GM21447 (cell line): ENCODE data around the gene PMEPA1.
A peak's percentile ranks its signal among the peaks of the same experiment; 100 is the strongest.

ENCODE experiments used
- ATAC-seq: cut with Tn5 transposase; IDR thresholded peaks from one replicate; pipeline ENCODE4 v1.9.1; 2021; ENCODE audit not compliant: unreplicated experiment

The PMEPA1 gene

DNA sequence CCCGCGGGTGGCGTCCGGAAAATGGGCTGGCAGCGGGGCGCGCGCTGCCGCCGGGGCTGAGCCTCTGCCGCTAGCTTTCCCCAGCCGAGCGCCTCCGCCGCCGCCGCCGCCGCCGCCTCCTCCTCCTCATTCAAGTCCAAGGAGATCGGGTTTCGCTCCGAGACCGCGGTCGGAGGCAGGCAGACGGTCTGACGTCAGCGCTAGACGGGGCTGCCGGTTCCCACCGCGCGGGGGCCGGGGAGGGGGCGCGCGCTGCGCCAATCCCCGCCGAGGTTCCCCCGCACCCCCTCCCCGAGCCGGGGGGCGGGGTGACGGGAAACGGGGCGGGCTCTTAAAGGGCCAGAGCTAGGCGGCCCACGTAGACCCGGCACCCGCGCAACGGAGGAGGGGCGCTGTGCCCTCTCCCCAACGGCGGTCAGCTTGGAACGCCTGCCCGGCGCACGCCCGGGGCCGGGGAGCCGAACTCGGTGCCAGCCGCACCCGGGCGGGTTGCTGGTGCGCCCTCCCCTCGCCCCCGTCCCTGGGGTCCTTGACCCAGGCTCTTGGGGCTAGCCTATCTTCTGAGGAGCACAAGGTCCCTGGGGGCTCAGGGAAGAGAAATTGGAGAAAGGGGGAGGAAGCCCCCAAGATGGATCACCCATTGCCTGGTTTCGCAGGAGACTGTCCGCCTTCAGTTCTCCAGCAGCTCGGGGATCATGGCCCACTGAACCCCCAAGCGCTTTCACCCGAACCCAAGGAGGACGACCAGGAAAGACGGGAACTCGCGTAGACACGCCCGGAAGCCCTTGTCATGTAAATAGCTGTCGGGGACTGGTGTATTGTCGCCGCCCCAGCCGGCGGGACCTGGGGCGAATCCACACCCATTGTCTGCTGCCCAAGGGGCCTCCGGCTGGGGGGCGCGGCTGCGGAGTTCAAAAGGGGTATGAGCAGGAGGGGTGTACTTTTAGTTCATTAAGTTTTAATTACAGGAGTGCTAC is at the start of gene PMEPA1:
TSS of gene PMEPA1 (minus strand) at position 193 of the 977 bp plus-strand sequence. CDS start 433 bp downstream, outside the sequence.
- peak; percentile 66 for ATAC-seq

DNA sequence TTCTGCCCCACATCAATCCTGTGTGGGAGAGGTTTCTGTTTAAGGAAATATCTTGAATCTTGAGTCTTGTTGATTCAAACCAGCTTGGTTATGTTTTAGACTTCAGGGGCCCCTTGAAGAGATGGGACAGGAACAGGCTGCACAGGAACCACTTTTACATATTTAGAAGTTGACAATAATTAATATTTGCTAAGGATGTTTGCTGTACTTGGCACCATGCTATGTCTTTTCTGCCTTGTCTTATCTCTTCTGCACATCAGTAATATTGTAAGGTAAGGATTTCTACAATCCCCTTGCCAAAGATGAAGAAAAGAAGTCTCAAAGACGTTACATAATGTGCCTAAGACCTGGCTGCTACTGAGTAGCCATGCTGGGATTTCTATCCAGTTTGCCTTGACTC is 48.0 kb upstream of the PMEPA1 start:
- ATAC-seq = no peak

DNA sequence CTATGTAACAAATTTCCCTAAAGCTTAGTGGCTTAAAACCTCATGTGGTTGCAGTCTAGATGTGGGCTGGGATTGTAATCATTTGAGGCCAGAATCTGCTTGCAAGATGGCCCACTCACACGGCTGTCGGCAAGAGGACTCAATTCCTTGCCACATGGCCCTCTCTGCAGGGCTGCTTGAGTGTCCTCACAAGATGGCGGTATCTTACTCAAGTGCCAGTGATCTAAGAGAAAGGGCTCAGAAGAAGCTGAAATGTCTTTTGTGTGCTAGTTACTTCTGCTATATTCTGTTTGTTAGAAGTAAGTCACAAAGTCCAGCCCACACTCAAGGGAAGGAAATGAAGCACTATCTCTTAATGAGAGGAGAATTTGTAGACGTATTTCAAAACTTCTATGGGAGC is 47.1 kb upstream of the PMEPA1 start:
- no peak for ATAC-seq

GRCh38 chr20:57756213-57756612 is 46.4 kb upstream of the PMEPA1 start:
- no peak for ATAC-seq

- no peak for ATAC-seq
These were observed 45.8 kb upstream of the PMEPA1 start for GRCh38 chr20:57755609-57756008.

DNA sequence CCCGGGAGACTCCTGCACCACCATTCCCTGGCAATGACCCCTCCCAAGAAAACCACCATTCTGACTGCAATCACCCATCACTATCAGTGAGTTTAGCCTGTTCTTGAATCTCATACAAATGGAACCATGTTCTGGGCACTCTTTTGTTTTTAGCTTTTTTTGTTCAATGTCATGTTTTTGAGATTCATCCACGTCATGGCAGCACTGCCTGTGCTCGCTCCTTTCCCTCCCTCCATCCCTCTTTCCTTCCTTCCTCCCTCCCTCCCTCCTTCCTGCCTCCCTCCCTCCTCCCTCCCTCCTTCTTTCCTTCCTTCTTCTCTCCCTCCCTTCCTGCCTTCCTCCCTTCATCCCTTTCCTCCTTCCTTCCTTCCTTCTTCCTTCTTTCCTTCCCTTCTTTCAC is 44.4 kb upstream of the PMEPA1 start:
- no peak for ATAC-seq

- ATAC-seq = no peak
These were observed 43.7 kb upstream of the PMEPA1 start for GRCh38 chr20:57753332-57754164.

- no peak for ATAC-seq
These were observed 41.6 kb upstream of the PMEPA1 start for GRCh38 chr20:57751411-57751810.

DNA sequence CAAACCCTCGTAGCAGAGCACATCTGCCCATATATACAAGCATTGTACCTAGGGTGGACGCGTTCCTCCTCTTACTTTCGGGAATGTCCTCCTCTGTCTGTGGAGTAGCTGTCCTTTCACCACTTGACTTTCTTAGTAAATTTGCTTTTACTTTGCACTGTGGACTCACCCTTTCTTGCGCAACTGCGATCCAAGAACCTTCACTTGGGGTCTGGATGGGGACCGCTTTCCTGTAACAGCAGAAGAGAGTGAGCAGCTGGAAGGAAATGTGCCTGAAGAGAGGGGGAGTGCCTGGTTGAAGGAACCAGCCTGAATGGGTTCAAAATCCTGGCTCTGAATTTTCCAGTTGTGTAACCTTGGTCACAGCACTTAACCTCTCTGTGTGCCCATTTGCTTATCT is 40.1 kb upstream of the PMEPA1 start:
- no peak for ATAC-seq

DNA sequence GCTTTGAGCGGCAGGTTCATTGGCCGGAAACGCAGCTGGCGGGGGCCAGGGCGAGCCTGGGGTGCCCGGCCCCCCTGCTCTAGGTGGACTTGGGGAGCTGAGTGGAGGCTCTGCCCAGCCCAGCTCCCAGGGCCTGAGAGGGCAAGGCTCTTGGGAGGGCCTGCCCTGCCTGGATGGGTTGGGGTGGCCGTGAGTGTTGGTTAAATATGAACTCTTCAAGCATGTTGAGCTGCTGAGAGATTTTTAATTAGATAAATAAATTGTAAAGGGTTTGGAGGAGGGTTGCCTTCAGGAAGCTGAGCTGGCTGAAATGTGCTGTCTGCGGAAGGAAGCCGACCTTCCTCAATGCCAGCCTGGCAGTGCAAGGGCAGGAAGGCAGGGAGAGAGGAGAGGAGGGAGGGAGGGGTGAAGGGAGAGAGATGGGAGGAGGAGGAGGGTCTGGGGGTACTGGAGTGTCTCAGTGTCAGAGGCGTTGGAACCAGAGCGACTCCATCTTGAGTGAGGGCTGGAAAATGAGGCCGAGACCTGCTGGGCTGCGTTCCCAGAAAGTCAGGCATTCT is 39.4 kb upstream of the PMEPA1 start:
- no peak for ATAC-seq

- no peak for ATAC-seq
These were observed 38.9 kb upstream of the PMEPA1 start for GRCh38 chr20:57748601-57749130.

GRCh38 chr20:57747861-57748481 is 38.2 kb upstream of the PMEPA1 start:
- ATAC-seq = no peak

DNA sequence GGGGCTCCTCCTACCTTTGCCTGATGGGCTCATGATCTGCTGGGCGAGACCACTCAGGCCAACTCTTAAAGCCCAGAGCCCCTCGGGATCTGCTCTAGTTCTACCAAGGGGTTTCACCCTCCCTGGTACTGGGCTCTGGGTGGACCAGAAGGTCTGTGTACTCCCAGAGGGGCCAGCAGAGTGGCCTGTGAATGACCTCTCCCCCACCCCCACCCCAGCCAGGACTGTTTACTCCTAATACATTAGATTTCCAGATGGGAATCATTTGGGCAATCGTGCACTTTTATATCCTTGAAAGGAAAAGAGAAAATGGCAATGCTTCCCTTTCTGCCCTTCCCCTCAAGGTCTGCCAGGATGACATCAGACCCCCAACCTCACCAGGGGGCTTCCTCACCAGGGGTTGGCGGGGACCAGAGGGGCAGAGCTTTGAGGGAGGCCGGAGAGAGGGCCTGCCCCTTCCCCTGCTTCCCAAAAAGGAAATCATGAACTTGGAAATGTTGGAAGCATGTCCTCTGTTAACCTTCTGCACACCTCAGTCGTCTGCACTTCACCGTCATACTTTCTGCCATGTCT is 37.1 kb upstream of the PMEPA1 start:
- no peak for ATAC-seq

DNA sequence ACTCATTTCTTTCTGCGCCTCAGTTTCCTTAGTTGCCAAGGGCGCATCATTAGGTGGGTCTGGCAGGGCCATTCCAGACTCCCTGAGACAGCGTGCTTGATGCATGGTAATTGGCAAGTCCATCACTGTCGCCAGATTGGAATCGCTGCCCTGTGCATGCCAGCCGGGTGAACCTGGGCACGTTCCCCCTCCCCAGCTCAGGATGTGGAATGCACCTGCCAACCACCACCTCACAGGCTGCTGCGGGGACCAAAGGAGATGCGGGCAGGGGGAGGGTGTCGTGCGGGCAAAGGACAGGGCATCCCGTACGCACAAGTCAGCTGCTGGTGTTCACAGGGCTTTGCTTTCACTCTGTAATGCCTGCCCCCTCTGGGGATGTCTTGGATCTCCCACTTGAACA is 36.4 kb upstream of the PMEPA1 start:
- ATAC-seq = no peak

- no peak for ATAC-seq
These were observed 34.4 kb upstream of the PMEPA1 start for GRCh38 chr20:57744206-57744605.

- ATAC-seq = no peak
These were observed 33.8 kb upstream of the PMEPA1 start for GRCh38 chr20:57743450-57744095.

GRCh38 chr20:57742507-57743181 is 32.8 kb upstream of the PMEPA1 start:
- ATAC-seq = no peak

DNA sequence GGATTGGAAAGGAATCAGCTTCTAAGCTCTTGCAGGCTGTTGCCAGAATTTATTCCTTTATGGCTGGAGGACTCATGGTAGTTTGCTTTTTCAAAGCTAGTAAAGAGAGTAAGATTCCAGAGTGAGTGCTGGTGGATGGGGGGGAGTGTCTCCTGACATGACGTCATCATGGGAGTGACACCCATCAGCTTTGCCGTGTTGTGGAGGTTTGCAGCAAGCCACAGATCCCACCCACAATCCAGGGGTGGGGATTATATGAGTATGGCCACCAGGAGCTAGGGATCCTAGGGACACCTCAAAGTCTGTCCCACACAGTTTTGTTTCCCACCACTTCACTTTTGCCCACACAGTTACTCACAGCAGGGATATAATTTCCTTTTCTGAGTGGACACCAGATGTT is 28.7 kb upstream of the PMEPA1 start:
- ATAC-seq = no peak

DNA sequence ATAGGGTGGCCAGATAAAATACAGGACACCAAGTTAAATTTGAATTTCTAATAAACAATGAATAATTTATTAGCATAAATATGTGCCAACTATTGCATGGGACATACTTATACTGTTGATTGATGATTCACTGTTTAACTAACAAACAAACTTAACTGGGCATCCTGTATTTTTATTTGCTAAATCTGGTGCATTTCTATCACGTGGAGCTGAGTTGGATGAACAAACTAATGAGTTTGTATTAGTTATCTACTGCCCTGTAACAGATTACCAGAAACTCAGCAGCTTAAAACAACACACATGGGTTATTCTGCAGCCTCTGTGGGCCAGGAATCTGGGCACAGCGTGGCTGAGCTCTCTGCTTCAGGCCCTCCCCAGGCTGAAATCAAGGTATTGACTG is 28.2 kb upstream of the PMEPA1 start:
- ATAC-seq = no peak
